ENCODE measurements around the gene GDI1. TPM values are rescaled to one million over a fixed set of nuclear protein-coding genes. Genes with fewer than 3 reads are reported as not detected.

The GDI1 gene
- total and polyA plus RNA-seq, 7 donors, result 50.9 to 101 (median 75.2) TPM

GRCh38 chrX:154482786-154483185 lies 45.8 kb downstream of the GDI1 start:
- DNase-seq, result no peak
- Histone ChIP-seq H3K9me3 (no peaks in the 10 kb centered on the region), H3K27me3 (no peaks in the 10 kb centered on the region), H3K4me1 (peaks cover 0 to 29% (median 20%) of the 10 kb centered on the region in 4 donors), H3K27ac (no peak overlapping the region), H3K36me3 (peaks cover 0 to 12% (median 0%) of the 10 kb centered on the region in 4 donors), H3K4me3 (no peak overlapping the region)
- intact Hi-C loops (cut with DNase I), result no loop called here
- TF ChIP-seq CTCF (IDR thresholded peaks at IDR 0.05), result no peak
- TF ChIP-seq EP300 (IDR thresholded peaks at IDR 0.05), result no peak
- TF ChIP-seq POLR2A (IDR thresholded peaks at IDR 0.05), result no peak
- no peak for TF ChIP-seq POLR2AphosphoS5 (IDR thresholded peaks at IDR 0.05)
- 78 to 84% methylated on average over 7 of the region's 7 CpGs for WGBS, 2 donors

- Histone ChIP-seq H3K4me3 (no peak overlapping the region), H3K36me3 (peaks cover 0 to 12% (median 0%) of the 10 kb centered on the region in 4 donors), H3K4me1 (peaks cover 0 to 24% (median 18%) of the 10 kb centered on the region in 4 donors), H3K27me3 (no peaks in the 10 kb centered on the region), H3K9me3 (no peaks in the 10 kb centered on the region), H3K27ac (no peak overlapping the region)
- 82 to 84% methylated on average over 7 of the region's 7 CpGs for WGBS, 2 donors
- intact Hi-C loops (cut with DNase I), result no loop called here
- TF ChIP-seq EP300 (IDR thresholded peaks at IDR 0.05) (no peak), POLR2AphosphoS5 (IDR thresholded peaks at IDR 0.05) (no peak), CTCF (IDR thresholded peaks at IDR 0.05) (no peak), POLR2A (IDR thresholded peaks at IDR 0.05) (no peak)
- no peak for DNase-seq
Measured at GRCh38 chrX:154483325-154483724, 46.4 kb downstream of the GDI1 start.

- Histone ChIP-seq H3K36me3 (peaks cover 0 to 12% (median 0%) of the 10 kb centered on the region in 4 donors), H3K27ac (peak overlapping the region in 1 of 4 donors; percentile 90), H3K27me3 (no peaks in the 10 kb centered on the region), H3K4me3 (no peak overlapping the region), H3K4me1 (peaks cover 0 to 30% (median 22%) of the 10 kb centered on the region in 4 donors), H3K9me3 (no peaks in the 10 kb centered on the region)
- DNase-seq, result peak; percentile 62
- 76 to 86% methylated on average over 16 of the region's 16 CpGs for WGBS, 2 donors
- no peak for TF ChIP-seq POLR2AphosphoS5 (IDR thresholded peaks at IDR 0.05)
- no peak for TF ChIP-seq POLR2A (IDR thresholded peaks at IDR 0.05)
- no peak for TF ChIP-seq EP300 (IDR thresholded peaks at IDR 0.05)
- TF ChIP-seq CTCF (IDR thresholded peaks at IDR 0.05), result no peak
- intact Hi-C loops (cut with DNase I), result loop anchor here (5.0 kb wide), 3 partner anchors 47 to 87 kb away; partner anchors contain the start of genes GDI1 and RPL10
Measured at GRCh38 chrX:154484255-154485149, 47.5 kb downstream of the GDI1 start.

GRCh38 chrX:154485150-154486051 lies 48.4 kb downstream of the GDI1 start:
- WGBS, 2 donors, result 44 to 49% methylated on average over 35 of the region's 35 CpGs
- H3K36me3 ChIP-seq, result peaks cover 0 to 12% (median 0%) of the 10 kb centered on the region in 4 donors
- no peaks in the 10 kb centered on the region for H3K27me3 ChIP-seq
- peaks cover 0 to 33% (median 22%) of the 10 kb centered on the region in 4 donors for H3K4me1 ChIP-seq
- no peaks in the 10 kb centered on the region for H3K9me3 ChIP-seq
- peak; percentile 71 for DNase-seq
- no peak for TF ChIP-seq POLR2AphosphoS5 (IDR thresholded peaks at IDR 0.05)
- TF ChIP-seq POLR2A (IDR thresholded peaks at IDR 0.05), result no peak
- TF ChIP-seq EP300 (IDR thresholded peaks at IDR 0.05), result no peak
- no peak for TF ChIP-seq CTCF (IDR thresholded peaks at IDR 0.05)
- peak overlapping the region; percentile 47 to 80 (median 70) for H3K4me3 ChIP-seq
- intact Hi-C loops (cut with DNase I), result loop anchor here (5.0 kb wide), 3 partner anchors 47 to 88 kb away; partner anchors contain the start of genes GDI1 and RPL10
- peak overlapping the region; percentile 85 to 90 (median 86) for H3K27ac ChIP-seq

All from sigmoid colon (tissue), 7 donors.